ENCODE data around the gene CADPS2. TPM values are rescaled to one million over a fixed set of nuclear protein-coding genes. Genes with fewer than 3 reads are reported as not detected.

The CADPS2 gene
- total RNA-seq, 1 experiment from 2014 or later = 5.9 TPM

DNA sequence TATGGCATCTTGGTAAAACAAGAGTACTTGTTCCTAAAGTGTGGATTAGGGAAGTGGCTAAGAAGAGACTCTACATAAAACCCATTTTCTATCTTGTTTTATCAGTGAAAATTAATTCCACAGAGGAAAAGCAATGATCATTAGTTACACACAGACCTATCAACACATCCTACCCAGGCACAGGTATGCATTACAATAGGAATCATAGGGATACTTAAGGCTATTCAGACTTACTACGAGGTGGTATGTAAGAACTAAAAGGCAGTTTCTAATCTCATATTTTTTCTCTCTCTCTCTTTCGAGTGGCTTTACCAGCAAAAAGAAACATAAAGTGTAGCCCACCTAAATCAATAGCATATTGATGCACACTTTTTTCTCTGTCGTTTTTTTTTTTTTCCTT lies 415.4 kb downstream of the CADPS2 start:
- H3K4me3 ChIP-seq (ENCODE audit: insufficient read depth, low read depth, low read length) = no peak overlapping the region
- DNase-seq = no peak
- H3K27me3 ChIP-seq (ENCODE audit: control insufficient read depth, insufficient read depth, low read length) = no peaks in the 10 kb centered on the region
- H3K36me3 ChIP-seq (replicated peaks; ENCODE audit: control insufficient read depth, insufficient read depth, low read length) = no peaks in the 10 kb centered on the region

DNA sequence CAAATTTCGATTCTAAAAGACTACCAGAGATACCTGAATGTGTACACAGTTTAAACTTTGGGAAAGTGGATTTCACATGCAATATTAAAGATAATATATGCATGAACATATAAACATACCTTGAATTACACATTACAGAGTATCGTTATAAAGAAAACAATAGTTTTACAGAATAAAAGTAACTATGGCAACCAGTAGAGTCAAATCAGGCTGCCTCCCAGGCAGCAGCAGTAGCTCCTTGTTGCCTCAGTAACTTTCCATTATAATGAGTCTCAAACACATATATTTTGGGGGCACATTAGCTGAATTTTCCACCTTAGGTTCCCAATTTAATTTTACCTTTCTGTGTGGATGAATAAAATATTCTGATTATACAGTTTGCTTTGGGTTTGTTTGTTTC lies 417.3 kb downstream of the CADPS2 start:
- DNase-seq = peak; percentile 1
- Histone ChIP-seq H3K4me3 (ENCODE audit: insufficient read depth, low read depth, low read length) (no peak overlapping the region), H3K36me3 (replicated peaks; ENCODE audit: control insufficient read depth, insufficient read depth, low read length) (no peaks in the 10 kb centered on the region), H3K27me3 (ENCODE audit: control insufficient read depth, insufficient read depth, low read length) (no peaks in the 10 kb centered on the region)

DNA sequence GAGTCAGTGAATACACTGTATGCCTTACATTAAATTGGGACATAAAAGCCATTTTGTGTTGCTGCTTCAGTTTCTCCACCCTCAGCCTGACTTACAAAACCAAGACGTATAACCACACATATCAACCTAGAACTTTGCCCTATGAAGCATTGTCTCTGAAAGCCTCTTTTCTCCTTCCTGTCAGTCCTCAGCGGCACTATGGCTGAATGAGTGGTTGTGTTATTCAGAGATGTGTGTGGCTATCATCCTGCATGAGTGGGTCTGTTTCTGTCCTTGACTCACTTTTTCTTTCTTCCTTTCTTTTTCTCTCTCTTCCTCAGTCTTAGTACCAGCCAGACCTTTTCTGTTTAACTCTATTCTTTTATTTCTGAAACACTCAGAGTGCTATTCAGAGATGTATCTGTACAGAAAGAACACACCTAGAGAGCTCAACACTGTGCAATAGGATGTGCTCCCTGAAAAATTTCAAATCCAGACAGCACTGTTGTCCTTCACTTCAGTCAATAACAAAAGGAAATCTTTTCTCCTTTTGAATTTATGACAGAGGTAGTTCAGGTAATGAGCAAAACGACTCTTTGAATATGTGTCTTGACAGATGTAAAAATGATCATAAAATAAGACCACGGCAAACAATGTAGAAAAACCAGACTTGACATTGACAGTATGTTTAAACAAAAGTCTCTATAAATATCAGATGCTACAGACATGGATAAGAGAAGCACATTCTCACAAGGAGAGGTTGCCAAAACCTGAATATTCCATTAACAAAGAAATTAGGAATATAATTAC lies 418.4 kb downstream of the CADPS2 start:
- Histone ChIP-seq H3K27me3 (ENCODE audit: control insufficient read depth, insufficient read depth, low read length) (no peaks in the 10 kb centered on the region), H3K4me3 (ENCODE audit: insufficient read depth, low read depth, low read length) (no peak overlapping the region), H3K36me3 (replicated peaks; ENCODE audit: control insufficient read depth, insufficient read depth, low read length) (no peaks in the 10 kb centered on the region)
- DNase-seq = no peak

DNA sequence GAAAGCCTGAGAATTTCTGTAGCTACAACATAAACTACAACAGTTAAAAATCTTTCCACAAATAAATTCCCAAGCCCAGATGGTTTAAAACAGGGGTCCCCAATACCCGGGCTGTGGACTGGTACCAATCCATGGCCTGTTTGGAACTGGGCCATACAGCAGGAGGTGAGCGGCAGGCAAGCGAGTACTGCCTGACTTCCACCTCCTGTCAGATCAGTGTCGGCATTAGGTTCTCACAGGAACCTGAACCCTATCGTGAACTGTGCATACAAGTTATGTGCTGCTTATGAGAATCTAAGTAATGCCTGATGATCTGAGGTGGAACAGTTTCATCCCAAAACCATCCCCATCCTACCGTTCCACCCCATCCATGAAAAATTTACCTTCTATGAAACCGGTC lies 421.0 kb downstream of the CADPS2 start:
- Histone ChIP-seq H3K27me3 (ENCODE audit: control insufficient read depth, insufficient read depth, low read length) (no peaks in the 10 kb centered on the region), H3K36me3 (replicated peaks; ENCODE audit: control insufficient read depth, insufficient read depth, low read length) (no peaks in the 10 kb centered on the region), H3K4me3 (ENCODE audit: insufficient read depth, low read depth, low read length) (no peak overlapping the region)
- DNase-seq = no peak

DNA sequence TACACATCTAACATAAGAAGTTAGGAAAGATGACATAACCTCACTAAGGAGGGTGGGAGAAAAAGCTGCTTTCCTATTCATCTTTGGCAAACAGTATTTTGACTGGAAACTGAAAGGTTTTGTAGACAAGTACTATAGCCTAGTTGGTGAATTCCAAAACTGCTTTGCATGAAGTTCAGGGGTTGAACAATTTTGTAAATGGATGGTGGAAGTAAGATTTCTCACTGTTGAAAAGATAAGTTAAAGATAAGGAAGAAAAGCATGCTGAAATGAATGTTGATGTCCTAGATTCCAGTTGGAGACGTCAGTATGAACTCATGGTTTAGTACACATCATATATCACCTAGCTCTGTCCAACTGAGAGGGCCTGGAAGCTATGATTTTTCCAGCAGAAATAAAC lies 422.6 kb downstream of the CADPS2 start:
- no peak overlapping the region for H3K4me3 ChIP-seq (ENCODE audit: insufficient read depth, low read depth, low read length)
- H3K27me3 ChIP-seq (ENCODE audit: control insufficient read depth, insufficient read depth, low read length) = no peaks in the 10 kb centered on the region
- no peaks in the 10 kb centered on the region for H3K36me3 ChIP-seq (replicated peaks; ENCODE audit: control insufficient read depth, insufficient read depth, low read length)
- no peak for DNase-seq

DNA sequence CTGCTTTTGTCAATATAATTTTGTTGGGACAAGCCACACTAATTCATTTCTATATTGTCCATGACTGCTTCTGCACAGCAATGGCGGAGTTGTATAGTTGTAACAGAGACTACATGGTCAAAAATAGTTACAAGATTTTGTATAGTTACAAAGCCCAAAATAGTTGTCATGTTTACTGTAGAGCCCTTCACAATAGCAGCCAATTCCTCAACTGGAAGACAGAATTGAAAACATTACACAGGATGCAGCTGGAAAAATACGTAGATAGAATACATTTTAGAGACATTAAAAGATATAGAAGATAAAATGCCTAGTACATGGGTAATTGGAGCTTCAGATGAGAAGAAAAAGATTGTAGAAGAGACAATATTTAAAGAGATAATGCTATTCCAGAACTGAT lies 425.3 kb downstream of the CADPS2 start:
- no peak for DNase-seq
- Histone ChIP-seq H3K27me3 (ENCODE audit: control insufficient read depth, insufficient read depth, low read length) (no peaks in the 10 kb centered on the region), H3K36me3 (replicated peaks; ENCODE audit: control insufficient read depth, insufficient read depth, low read length) (no peaks in the 10 kb centered on the region), H3K4me3 (ENCODE audit: insufficient read depth, low read depth, low read length) (no peak overlapping the region)

DNA sequence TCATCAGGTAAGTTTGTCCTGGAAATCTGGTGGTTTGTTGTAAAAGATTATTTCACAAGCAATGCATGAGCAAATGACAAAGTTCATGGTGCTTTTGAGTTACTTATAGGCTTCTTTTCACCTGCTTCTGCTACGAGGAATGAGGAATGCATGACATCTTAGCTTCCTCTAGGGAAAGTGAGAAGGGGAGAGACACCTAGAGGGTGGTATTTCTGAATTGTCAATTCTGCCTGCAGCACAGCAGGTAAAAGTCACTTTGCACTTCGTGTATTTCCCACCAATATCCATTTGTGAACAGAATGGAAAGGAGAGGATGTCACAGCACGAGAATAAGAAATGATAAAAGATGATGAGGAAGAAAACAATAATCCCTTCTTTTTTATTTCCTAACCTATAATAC lies 428.3 kb downstream of the CADPS2 start:
- Histone ChIP-seq H3K36me3 (replicated peaks; ENCODE audit: control insufficient read depth, insufficient read depth, low read length) (no peaks in the 10 kb centered on the region), H3K4me3 (ENCODE audit: insufficient read depth, low read depth, low read length) (no peak overlapping the region), H3K27me3 (ENCODE audit: control insufficient read depth, insufficient read depth, low read length) (no peaks in the 10 kb centered on the region)
- DNase-seq = no peak

DNA sequence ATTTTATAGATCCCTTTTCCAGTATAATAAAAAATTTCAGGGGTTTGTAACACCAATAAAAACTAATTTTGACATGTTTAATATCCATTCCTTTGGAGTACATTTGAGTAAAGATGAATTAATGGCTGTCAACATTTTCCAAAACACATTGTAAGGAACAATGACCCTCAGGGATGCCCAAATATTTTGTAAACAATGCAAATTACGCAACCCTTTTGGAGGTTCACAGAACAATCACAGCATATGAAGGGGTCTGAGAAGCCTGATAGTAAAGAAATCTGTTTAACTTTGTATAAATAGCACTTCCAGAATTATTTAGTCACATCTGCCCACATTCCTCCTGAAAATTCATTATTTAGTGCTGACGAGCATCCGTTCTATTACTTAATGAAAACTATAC lies 428.9 kb downstream of the CADPS2 start:
- no peak for DNase-seq
- Histone ChIP-seq H3K27me3 (ENCODE audit: control insufficient read depth, insufficient read depth, low read length) (no peaks in the 10 kb centered on the region), H3K4me3 (ENCODE audit: insufficient read depth, low read depth, low read length) (no peak overlapping the region)

DNA sequence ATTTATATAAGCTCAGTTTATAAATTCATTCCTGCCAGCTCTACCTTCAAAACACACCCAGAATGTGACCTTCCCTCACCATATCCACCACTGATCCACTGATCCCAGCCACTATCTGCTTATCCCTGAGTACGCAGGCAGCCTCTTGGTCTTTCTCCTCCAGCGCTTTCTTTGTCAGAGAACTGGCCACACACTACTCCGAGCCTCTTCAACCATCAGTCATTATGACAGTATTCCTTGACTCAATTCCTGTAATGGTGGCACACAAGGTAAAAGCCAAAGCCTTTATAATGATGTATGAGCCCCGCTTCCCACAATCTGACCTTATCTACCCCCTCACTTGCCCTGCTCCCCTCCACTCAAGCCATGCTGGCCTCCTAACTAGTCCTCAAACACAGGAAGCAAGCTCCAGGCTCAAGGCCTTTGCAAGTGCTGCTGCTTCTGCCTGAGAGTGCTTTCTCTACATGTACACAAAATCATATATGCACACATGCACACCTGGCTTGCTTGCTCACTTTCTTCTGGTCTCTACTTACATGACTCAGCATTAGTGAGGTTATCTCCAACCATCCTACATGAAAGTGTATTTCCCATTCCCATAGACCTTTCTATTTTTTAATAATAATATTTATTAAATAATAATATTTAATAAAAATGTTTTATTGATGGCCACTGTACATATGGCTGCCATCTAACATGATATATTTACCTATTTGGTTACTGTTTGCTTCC lies 431.3 kb downstream of the CADPS2 start:
- no peak overlapping the region for H3K4me3 ChIP-seq (ENCODE audit: insufficient read depth, low read depth, low read length)
- DNase-seq = no peak
- H3K27me3 ChIP-seq (ENCODE audit: control insufficient read depth, insufficient read depth, low read length) = no peaks in the 10 kb centered on the region
- no peaks in the 10 kb centered on the region for H3K36me3 ChIP-seq (replicated peaks; ENCODE audit: control insufficient read depth, insufficient read depth, low read length)

More for the DNA sequence above, 428.9 kb downstream of the CADPS2 start:
- H3K36me3 ChIP-seq (replicated peaks; ENCODE audit: control insufficient read depth, insufficient read depth, low read length) = no peaks in the 10 kb centered on the region

DNA sequence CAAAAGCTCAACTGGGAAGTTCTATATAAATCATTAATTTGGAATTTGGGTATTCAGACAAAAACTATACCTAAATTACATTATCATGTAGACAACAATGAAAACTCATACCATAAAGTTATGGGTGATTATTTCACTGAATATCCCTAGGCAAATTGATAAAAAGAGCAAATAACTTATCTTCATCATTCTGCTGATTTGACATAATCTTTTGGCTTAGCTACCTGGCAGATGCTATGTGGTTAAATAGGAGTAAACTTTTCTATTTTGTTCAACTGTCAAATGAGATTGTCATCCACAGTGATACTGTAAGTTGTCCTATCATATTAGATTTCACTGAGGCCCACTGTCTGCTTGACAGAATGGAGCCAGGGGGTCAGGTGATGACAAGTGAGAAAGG lies 432.8 kb downstream of the CADPS2 start:
- Histone ChIP-seq H3K27me3 (ENCODE audit: control insufficient read depth, insufficient read depth, low read length) (no peaks in the 10 kb centered on the region), H3K4me3 (ENCODE audit: insufficient read depth, low read depth, low read length) (no peak overlapping the region), H3K36me3 (replicated peaks; ENCODE audit: control insufficient read depth, insufficient read depth, low read length) (no peaks in the 10 kb centered on the region)
- no peak for DNase-seq

DNA sequence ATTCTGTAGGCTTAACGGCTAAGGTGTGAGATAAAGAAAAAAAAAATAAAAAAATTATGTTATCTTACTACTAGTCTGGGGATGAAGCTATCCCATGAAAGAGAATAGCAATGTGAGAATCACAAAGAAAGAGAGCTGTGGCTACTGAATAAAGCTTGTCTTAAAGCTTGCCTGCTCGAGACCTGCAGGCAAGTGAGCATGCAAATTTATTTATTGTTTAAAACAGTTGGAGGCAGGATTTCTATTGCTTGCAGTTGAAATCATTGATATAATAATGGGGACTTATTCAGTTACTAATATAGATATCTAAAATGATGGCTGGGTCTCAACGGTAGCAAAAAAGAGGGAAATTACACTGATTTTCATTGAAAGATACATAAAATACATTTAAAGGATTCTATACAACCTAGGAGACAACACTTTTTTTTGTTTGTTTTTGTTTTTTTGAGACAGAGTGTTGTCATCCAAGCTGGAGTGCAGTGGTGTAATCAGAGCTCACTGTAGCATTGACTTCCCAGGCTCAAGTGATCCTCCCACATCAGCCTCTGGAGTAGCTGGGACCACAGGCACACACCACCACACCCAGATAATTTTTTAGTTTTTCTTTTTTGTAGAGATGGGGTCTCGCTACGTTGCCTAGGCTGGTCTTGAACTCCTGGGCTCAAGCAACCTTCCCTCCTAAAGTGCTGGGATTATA lies 437.2 kb downstream of the CADPS2 start:
- Histone ChIP-seq H3K36me3 (replicated peaks; ENCODE audit: control insufficient read depth, insufficient read depth, low read length) (no peaks in the 10 kb centered on the region), H3K27me3 (ENCODE audit: control insufficient read depth, insufficient read depth, low read length) (no peaks in the 10 kb centered on the region), H3K4me3 (ENCODE audit: insufficient read depth, low read depth, low read length) (no peak overlapping the region)
- DNase-seq = no peak

DNA sequence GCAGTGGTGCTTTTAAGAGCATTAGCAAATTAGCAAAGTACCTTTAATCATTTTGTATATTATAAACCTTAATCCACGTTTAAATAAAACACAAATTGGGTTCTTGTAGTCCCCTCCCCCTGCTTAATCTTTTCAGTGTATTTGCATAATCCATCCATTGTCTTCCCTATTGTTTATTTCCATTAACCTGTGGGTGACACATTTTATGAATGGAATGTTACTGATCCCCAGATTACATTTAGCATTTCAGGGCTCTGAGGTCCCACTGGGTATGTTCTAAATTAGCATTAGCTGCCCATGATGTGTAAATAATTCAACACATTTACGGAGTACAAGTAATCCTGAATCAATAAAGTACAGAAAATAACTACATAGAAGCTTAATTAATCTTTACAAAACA lies 443.3 kb downstream of the CADPS2 start:
- Histone ChIP-seq H3K36me3 (replicated peaks; ENCODE audit: control insufficient read depth, insufficient read depth, low read length) (no peaks in the 10 kb centered on the region), H3K4me3 (ENCODE audit: insufficient read depth, low read depth, low read length) (no peak overlapping the region), H3K27me3 (ENCODE audit: control insufficient read depth, insufficient read depth, low read length) (no peaks in the 10 kb centered on the region)
- DNase-seq = no peak

DNA sequence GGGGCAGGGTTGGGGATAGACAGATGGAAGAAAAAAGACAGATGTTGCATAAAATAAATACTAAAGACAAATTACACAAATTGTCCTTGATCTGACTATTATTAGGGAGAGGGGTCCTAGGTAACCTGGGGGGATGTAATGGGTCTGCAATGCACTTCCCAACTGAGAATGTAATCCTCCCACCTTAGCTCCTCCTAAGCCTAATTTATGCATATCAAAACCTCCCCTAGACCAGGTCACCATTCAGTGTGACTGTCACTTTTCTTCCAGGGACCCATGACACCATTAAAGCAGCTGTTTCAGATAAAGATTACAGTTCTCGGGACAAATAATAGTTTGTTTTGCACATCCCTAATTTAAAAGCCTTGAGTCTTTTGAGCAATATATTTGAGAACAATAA lies 447.8 kb downstream of the CADPS2 start:
- no peak overlapping the region for H3K4me3 ChIP-seq (ENCODE audit: insufficient read depth, low read depth, low read length)
- no peaks in the 10 kb centered on the region for H3K36me3 ChIP-seq (replicated peaks; ENCODE audit: control insufficient read depth, insufficient read depth, low read length)
- DNase-seq = no peak
- no peaks in the 10 kb centered on the region for H3K27me3 ChIP-seq (ENCODE audit: control insufficient read depth, insufficient read depth, low read length)

DNA sequence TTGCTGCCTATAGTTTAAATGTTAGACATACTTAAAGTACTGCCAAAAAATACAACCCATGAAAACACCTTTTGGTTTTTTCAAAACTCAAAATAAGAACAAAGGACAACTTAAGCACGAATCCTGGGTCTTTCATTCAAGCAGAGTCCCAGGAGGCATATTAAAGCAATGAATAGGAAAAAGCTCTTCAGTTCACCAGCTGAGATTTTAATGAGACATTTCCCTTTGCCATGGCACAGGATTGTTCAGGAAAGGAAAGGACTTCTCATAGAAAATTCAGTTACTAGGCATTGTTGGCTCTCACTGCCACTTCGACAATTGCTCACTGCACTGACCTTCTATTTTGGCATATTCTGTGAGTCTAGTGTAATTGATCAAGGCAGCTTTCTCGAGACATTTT lies 448.3 kb downstream of the CADPS2 start:
- H3K27me3 ChIP-seq (ENCODE audit: control insufficient read depth, insufficient read depth, low read length) = no peaks in the 10 kb centered on the region
- no peak overlapping the region for H3K4me3 ChIP-seq (ENCODE audit: insufficient read depth, low read depth, low read length)
- DNase-seq = no peak
- H3K36me3 ChIP-seq (replicated peaks; ENCODE audit: control insufficient read depth, insufficient read depth, low read length) = no peaks in the 10 kb centered on the region

DNA sequence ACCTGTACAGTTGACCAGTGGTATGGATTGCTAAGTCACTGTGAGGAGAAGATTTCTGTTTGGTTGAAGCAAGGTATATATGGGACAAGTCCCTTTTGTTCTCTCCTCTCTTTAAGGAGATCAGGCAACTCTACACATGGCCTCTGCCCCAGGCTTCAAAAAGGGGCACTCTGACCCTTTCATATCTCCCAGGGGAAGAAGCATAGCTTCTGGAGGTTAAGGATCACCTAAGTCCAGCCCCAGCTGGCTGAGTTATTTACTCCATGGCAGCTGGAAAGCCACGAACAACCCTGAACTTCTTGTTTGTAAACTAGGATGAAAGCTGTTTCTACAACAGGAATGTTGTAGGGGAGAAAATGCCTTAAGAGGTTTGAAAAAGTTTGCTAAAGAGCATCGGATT lies 452.5 kb downstream of the CADPS2 start:
- Histone ChIP-seq H3K36me3 (replicated peaks; ENCODE audit: control insufficient read depth, insufficient read depth, low read length) (no peaks in the 10 kb centered on the region), H3K27me3 (ENCODE audit: control insufficient read depth, insufficient read depth, low read length) (no peaks in the 10 kb centered on the region), H3K4me3 (ENCODE audit: insufficient read depth, low read depth, low read length) (no peak overlapping the region)
- no peak for DNase-seq

Measured in H7 (cell line).